HG02610 (cell line): ENCODE results near the gene CLEC18C.
"Not testable (repeated sequence)": the region's sequence is repeated elsewhere in the genome, so short reads cannot be mapped to it uniquely, and the experiment has no call there.

Experiments
- ATAC-seq: cut with Tn5 transposase; IDR thresholded peaks from one replicate; pipeline ENCODE4 v1.9.1; 2021; ENCODE audit warnings: mild to moderate bottlenecking, moderate library complexity; ENCODE audit not compliant: unreplicated experiment

CLEC18C gene

DNA sequence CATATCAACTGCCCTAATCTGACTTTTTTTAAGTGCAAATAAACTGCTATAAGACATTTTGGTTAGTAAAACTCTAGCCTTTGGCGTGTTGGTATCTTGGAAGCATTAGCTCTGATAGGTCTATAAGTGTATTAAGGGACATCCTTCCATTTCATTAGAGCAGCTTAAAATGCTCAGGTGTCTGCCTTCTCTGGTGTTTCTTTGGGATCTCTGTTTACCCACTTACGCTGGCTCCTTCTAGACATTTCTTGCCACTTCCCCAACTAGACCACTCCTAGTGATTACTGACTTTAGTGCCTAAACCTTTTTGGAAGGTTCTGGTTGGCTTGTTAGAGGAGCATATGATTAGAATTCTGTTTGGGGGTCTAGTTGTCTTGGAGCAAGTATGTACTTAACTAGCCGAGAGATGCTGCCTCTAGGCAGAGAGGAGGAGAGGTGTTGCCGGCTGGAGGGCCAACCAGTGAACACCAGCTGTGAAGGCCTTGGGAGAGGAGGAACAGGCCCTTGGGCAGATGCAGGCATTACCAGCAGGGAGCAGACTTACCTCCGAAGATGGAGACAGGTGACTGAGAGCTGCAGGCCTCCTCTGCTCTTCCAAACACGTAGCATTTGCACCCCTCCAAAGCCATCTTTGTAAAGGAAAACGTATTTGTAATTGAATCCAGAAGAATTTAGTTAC, 15.2 kb upstream of the CLEC18C start:
- ATAC-seq, result no peak

DNA sequence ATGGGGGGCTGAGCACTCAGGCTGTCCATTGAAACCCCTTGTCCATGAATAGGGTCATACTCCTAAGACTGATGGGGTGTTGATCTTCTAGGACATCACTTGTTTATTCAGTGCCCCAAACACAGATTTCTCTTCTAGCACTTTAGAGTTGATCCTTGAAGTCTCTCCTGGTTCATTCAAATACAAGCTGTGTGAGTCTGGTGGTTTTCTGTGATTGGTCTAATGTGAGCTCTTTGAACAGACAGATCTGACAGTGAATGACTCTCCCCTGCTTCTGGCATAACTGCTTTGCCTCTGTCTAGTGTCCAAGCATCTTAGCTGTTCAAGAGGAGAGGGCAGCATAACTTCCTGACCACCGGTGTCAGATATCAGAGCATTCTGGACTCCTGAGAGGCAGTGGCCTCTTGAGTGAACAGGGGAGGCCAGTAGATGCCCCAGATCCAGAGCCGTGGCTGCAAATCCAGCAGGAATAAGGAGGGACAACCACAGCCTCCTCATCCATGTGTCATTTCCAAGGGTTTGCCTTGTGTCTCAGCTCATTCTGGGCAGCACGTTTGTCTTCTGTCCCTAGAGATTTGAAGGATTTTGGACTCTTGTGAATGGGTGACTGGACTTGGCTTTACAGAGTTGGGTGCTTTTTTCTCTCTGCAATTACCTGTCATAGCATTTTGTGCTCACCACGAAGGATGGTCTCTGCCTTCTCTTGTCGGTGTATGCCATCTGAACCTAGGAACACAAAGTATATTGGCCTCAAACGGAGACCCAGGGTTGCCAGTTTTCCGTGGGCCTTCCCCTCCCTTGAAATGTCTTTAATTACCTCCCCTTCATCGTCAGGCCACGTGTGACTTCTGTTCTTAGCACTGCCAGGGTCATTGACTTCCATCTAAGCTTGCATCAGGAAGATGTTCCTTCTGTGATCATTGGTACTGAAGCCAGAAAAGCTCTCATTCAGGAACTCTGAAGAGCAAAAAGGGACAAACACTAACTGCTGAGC, 13.9 kb upstream of the CLEC18C start:
- ATAC-seq, result no peak

DNA sequence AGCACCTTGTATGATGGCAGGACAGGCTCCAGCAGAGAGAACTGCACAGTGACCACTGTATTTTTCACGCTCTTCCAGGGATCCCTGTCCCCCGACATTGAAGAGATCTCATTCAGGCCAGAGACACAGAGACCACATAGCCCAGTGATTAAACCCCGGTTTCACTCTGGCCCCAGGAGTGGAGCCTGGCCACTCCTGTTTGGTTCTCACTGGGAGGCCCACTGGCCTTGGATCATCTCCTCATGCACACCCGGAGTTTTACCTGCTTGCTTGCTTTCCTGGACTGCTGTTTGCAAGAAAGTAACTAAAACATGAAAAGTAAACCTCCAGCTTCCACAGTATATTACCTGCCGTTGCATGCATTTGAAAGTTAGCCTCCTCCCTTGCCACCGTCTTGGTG, 13.2 kb upstream of the CLEC18C start:
- ATAC-seq, result no peak

DNA sequence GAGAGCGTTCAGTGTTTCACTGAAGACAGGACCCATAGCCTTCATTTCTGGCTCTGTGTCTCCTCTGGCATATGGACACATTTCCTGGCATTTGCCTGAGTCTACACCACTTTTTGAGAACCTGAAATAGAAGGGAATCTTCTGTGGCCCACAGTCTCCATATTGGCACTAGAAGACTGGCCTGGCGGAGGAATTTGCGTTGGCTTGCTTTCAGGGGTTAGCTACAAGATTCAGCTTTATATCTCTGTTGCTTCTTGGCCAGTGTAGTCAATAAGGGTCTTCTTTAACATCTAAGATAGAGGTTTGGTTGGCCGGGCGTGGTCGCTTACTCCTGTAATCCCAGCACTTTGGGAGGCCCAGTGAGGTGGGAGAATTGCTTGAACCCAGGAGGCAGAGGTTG, 12.8 kb upstream of the CLEC18C start:
- ATAC-seq, result no peak

DNA sequence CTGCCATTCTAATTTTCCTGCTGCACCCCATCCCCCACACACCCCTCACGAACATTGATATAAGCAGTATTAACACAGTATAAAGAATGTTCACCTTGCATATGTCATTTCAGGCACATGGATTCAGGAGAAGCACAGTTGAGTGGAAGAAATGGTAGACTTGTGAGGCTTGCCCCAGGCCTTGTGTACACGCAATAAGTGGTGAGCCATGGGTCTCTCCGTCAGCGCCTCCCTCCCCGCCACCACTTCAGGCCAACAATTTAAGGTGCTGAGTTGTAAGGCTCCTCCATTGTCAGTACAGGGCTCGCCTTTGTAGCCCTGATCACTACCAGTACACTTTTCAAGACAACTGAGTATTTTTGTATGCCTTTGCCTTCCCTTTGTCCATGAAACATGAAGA, 12.2 kb upstream of the CLEC18C start:
- no peak for ATAC-seq

DNA sequence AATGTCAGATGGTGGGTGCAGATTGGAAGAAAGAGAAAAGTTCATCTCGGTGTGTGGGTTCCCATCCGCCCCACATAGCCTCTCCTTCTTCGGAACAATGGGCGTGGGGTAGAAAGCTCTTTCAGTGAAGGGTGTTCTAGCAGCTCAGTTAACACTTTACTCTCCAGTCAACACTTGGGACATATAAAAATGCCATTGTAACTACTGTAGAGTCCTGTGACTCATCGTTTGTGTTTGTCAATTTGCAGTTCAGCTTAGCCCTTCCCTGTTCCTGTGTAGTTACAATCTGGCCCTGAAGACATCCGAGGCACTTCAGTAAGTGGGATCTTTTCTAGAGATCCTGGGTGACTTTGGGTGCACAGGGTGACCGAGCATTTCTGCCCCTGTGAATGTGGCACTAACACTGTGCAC, 11.5 kb upstream of the CLEC18C start:
- ATAC-seq, result no peak

DNA sequence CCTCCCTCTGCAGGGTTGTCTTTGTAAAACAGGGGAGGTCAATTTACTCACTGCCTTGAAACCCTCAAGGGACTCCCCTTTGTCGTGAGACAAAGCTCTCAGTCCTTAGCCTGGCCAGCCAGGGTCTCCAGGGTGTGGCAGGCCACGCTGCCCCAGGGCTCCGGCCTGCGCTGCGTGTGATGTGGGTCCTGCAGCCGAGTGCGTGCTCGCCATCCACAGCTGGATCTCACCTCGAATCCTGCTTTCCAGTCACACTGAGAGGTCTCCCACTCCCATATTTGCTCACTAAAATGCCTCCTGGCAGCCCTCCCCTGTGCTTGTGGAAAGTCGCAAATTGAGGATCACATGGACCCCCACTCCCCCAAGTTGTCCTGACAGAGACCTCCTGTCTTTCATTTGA, 10.0 kb upstream of the CLEC18C start:
- no peak for ATAC-seq

DNA sequence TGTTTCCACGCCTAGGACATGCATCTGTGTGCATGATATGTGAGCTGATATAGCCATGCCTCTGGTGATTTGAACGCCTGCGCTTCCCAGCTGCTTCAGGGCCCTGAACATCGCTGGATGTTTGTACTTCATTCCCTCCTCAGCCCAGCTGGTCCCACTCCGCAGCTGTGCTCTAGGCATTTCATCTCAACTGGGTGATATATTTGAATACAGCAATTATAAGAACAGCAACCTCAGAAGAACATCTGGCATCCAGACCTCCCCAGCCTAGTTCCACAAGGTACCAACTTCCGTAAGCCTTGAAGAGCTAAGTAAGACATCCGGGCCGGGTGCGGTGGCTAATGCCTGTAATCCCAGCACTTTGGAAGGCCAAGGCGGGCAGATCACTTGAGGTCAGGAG, 6.9 kb upstream of the CLEC18C start:
- ATAC-seq, result not testable (repeated sequence)

DNA sequence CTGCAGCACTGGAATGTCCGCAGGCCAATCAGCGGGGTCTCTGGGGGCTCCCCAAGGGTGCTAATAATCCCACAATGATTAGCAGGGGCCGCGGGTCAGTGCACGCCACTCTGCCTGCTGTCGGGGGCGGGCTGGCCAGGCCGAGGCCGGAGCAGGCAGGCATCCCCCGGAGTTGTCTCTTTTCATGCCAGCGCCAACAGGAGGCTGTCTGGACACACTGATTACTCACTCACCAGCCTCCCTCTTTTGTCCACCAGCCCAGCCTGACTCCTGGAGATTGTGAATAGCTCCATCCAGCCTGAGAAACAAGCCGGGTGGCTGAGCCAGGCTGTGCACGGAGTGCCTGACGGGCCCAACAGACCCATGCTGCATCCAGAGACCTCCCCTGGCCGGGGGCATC, 329 bp downstream of the CLEC18C start:
- ATAC-seq, result not testable (repeated sequence)

DNA sequence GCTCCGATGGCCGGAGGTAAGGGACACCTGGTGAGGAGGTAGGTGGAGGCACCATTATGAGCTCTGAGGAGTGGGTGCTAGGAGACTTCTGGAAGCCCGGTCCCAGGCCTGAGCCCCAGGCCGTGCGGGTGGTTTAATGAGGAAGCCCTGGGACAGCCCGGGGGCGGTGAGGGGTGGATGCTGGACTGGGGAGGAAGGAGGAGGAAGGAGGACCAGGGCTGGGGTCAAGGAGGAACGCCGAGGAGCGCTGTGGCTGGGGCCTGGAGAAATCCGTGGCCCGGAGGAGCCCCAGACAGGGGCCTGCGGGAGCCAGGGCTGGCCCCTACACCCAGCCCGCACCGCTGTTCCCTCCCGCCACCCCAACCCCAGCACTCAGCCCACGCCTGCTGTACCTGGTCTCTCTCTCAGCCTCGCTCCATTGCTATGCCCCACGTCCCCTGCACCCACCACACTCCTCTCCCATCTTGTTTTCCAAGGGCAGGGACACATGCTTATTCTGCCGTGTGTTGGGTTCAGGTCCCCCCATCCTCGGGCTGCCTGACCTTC, 873 bp downstream of the CLEC18C start:
- not testable (repeated sequence) for ATAC-seq

DNA sequence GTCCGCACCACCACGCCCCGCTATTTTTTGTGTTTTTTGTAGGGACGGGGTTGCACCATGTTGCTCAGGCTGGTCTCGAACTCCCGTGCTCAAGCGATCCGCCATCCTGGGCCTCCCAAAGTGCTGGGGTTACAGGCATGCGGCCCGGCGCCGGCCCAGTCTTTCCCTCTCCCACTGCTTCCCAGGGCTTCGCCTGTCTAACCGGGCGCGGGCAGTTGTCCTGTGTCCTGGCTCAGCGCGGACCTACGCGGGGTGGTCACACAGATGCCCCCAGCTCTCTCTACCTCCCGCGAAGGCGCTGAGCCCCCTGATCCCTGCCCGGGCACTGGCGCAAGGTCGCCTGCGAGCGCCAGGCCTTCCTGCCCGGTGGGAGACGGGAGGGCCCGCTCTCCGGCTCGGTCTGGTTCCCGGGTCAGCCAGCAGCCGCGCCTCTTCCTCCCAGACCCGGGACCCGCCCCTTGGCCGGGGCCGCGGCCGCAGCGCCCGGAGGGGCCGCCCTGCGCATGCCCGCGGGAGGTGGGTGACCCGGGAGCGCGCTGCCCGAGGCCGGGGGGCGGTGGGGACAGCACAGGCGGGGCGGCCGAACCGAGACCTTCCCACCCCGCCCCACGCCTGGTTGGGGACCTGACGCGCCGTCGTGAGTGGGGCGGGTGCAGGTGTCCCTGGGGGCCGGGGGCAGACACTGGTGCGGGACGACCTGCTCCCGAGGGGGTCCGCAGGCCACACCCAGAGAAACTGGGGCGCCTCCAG, 14.4 kb downstream of the CLEC18C start:
- ATAC-seq, result not testable (repeated sequence)

DNA sequence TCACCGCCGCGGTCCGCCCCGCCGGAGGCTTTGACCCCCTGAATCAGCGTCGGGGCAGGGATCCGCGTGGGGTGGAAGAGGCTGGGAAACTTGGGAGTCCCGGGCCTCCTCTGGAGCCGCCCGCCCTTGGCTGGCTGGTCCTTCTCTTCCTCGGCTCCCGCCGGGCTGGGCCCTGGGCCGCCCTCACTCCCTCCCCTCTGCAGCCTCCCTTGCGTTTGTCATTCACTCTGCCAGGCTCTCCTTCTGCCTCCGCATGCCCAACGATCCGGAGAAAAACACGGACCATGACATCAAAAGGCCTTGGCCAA, 15.0 kb downstream of the CLEC18C start:
- not testable (repeated sequence) for ATAC-seq

DNA sequence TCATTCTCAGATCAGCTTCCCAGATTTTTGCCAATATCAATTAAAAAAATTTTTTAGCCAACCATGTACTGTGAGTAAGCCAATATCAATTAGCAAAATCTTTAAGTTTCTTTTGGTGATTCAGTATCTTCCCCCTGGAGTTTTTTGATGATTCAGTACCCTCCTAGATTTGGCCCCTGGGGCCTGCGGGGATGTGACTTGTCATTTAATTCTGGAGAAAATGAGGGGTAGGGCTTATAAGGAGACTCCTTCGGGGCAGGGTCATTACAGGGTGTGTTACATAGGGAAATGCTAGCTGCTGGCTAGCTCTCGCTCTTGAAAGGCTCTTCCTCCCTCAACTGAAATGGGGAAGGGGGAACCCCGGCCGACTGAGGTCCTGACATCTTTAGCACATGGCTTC, 17.0 kb downstream of the CLEC18C start:
- ATAC-seq, result not testable (repeated sequence)

DNA sequence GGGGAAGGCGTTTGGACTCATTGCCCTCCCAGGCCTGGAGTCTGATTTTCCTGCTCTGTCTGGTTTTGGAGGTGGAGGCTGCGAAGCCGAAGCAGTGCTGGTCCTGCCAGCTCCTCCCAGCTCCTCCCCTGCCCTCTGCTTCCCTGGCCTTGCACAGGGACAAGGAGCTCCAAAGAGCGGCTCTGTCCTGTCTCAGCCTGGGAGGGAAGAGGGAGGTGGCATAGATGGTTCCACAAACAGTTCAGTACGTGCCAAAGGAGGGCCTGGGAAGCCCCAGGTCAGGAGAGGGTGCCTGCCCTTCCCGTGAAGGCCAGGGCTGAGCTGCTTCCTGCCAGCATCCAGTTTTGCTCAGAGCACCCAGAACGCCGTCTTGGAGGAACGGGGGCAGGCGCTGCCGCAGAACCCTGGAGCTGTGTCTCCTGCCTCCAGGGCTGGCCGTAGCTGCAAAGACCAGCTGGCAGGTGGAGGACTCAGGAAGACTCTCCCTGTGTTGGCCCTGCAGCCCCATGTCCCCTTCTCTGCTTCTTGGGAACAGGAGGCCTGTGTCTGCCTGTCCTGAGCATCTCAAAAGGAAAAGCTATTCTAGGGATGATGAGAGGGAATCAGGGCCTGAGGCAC, 23.2 kb downstream of the CLEC18C start:
- ATAC-seq, result not testable (repeated sequence)

DNA sequence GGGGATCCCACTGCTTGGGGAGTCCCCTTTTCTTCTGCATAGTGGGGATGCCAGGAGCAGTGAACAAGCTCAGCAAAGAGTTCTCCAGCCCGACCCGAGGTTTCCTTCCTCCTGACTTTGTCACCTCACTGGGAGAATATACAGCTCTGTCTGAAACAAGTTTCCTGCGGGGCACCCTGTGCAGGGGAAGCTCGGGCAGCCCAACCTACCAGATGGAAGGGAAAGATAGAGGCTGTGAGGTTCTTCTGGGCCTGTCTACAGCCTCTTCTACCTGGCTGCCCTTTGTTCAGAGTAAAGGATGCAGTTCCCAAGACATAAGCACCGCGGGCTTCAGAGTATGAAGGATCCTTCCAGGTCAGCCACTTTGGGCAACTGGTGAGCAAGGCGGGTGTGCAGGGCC, 24.0 kb downstream of the CLEC18C start:
- ATAC-seq, result not testable (repeated sequence)

DNA sequence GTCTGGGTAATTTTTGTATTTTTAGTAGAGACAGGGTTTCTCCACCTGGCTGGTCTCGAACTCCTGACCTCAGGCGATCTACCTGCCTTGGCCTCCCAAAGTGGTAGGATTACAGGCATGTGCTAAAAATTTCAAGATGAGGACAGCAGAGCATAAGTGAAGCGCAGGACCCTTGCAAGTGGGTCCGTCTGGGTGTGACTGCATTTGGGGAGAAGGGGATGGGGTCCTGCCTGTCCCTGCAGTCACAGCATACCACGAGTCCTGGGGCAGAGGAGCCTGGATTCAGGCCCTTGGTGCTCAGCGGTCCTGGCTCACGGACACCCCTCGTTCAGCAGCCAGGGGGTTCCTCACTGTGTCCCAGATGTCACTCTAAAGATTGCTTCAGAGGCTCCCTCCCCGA, 24.6 kb downstream of the CLEC18C start:
- ATAC-seq, result not testable (repeated sequence)

DNA sequence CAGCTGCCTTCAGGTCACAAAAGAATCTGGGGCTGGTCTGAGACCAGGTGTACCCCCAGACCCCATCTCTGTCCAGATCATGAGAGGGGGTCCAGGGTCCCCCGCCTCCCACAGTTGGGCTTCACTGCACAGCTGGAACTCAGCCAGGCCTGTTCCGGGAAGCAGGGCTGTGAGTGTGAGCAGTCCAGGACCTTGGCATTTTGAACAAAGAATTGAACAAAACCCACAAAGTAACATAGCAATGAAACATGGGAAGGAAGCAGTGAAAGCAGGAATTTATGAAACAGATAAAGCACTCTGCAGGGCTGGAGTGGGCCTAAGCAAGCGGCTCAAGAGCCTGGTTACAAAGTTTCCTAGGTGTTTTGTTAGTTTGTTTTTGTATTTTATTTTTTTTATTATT, 25.1 kb downstream of the CLEC18C start:
- ATAC-seq, result not testable (repeated sequence)

DNA sequence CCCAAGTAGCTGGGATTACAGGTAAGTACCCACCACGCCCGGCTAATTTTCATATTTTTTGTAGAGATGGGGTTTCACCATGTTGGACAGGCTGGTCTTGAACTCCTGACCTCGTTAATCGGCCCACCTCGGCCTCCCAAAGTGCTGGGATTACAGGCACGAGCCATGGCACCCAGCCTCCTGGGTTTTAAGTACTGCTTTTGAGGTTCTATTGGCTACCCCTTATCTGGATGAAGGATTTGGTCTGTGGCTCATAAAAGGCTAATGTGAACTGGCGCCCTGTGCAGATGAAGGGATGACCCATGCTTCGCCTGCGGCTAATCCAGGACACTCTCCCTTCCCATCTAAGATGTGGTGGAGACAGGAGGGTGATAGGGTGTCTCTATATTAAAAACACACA, 25.6 kb downstream of the CLEC18C start:
- not testable (repeated sequence) for ATAC-seq

DNA sequence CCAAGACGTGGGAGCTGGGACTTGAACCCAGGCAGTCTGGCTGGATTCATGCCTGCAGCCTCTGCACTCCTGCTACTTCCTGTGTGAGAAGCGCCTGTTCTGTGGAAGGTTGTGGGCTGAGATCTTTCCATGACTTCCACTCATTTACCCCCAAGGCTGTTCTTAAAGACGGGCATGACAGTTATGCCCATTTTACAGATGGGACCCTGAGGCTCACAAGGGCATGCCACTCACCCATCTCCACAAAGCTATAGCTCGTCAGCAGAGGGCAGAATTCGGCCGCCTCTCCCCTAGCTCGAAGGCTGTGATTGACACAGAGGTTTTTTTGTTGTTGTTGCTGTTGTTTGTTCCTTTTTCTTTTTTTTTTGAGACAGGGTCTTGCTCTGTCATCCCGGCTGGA, 26.5 kb downstream of the CLEC18C start:
- ATAC-seq, result not testable (repeated sequence)

DNA sequence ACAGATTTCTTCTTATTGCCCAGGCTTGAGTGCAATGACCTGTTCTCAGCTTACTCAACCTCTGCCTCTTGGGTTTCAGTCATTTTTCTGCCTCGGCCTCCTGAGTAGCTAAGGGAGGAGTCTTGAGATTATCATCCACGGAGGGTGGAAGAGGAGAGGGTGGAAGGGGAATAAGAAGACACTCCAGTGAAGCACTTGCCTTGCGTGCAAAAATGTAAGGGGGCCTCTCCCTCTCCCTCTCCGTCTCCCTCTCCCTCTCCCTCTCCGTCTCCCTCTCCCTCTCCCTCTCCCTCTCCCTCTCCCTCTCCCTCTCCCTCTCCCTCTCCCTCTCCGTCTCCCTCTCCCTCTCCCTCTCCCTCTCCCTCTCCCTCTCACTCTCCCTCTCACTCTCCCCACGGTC, 29.9 kb downstream of the CLEC18C start:
- not testable (repeated sequence) for ATAC-seq

DNA sequence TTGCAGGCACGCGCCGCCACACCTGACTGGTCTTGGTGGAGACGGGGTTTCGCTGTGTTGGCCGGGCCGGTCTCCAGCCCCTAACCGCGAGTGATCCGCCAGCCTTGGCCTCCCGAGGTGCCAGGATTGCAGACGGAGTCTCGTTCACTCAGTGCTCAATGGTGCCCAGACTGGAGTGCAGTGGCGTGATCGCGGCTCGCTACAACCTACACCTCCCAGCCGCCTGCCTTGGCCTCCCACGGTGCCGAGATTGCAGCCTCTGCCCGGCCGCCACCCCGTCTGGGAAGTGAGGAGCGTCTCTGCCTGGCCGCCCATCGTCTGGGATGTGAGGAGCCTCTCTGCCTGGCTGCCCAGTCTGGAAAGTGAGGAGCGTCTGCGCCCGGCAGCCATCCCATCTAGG, 30.4 kb downstream of the CLEC18C start:
- not testable (repeated sequence) for ATAC-seq
